ENCODE results near the gene FBXO48.
A peak's percentile ranks its signal among the peaks of the same experiment; 100 is the strongest.
"Not testable (repeated sequence)": the region's sequence is repeated elsewhere in the genome, so short reads cannot be mapped to it uniquely, and the experiment has no call there.

FBXO48 gene, protein sequence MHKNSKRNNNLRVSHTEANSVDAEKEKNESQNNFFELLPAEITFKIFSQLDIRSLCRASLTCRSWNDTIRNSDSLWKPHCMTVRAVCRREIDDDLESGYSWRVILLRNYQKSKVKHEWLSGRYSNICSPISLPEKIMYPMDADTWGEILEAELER

DNA sequence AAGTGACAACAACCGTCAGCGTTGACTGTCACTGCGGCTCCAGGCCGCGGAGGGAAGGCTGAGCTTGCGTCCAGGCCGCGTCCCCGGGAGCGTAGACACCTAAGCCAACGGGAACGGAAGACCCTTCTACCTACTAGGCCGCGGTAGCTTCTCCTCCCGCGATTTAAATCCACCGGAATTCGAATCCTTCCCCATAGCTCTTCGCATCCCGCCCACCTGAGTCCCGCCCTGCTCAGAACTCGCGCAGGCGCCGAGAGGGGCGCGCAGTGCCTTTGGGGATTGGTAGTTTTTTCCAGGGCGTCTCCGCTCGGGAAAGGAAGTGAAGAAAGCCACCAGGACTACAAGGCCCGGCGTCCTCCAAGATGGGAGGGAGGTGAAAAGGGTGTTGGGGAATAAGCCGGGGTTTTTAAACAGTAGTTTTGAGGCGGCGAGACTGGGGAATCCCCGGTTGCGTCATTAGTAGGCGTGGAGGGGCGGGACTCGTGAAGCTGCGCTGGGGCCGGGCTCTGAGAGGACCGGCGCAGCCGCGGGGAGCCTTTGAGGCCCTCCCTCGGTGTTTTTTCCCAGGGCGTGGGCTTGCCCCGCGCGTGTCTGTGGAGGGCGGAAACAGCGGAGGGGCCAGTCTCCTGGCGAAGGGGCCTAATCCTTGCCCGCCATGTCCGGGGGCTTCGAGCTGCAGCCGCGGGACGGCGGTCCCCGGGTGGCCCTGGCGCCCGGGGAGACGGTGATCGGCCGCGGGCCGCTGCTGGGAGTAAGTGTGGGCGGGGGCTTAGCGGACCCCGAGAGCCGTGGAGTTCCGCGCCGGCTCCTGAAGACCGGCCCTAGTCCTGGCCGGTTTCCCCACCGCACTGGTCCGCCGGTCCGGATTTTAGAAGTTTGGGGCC, at the start of gene FBXO48, which contains the start of gene APLF:
FBXO48 (minus strand) TSS at position 218 of the 884 bp plus-strand sequence. CDS start 2,149 bp downstream, outside the sequence.
APLF (plus strand) TSS at position 509 of the 884 bp plus-strand sequence; CDS start at position 656, 147 bp downstream.
- DNase-seq: peak; percentile 99

DNA sequence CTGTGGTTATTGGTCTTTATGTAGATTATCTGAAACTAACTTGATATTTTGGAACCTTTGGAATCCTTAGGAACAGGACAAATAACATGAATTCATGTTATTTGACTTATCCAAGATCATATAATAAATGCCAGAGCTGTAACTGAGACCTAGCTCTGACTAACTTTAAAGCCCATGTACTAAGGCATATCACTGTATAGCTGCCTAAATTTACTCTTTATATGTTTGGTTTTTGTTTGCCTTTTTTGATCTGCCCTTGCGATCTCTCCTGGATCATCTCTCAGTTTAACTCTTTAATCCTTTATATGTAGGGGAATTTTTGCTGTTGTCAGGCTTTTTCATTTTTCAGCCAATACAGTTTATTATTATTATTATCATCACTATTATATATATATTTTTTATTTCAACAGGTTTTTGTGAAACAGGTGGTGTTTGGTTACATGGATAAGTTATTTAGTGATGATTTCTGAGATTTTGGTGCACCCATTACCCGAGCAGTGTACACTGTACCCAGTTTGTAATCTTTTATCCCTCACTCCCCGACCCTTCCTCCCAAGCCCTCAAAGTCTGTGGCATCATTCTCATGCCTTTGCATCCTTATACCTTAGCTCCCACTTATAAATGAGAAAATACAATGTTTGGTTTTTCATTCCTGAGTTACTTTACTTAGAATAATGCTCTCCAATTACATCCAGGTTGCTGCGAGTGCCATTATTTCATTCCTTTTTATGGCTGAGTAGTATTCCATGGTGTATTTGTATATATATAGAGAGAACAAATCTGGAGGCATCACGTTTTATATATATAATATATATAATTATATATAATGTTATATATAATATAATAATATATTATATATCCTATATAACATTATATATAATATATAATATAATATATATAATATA, 49.2 kb upstream of the FBXO48 start:
- no peak for DNase-seq

DNA sequence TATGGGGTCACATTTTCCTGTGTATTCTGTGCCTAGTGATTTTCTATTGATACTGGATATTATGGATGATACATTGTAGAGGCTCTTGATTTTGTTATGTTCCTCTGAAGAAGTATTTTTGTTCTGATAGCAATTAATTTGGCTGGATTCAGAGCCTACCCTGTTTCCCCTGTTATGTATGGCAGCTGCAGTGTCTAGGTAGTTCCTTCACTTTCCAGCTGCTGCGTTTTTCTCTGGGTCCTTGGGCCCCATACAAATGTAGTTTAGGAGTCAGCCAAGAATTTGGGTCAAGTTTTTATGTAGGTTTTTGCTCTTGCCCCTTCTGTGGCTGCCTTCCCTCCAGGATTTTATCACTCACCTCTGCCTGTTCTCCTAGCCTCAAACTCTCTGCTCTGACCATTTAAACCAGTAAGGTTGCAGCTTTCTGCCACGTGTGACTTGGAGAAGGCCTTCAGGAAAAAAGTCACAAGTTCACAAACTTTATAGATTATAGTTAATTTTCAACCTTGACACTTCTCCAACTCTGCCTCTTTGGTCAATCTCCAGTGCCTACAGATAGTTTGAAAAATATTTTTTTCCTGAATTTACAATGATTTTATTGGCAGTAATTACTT, 47.3 kb upstream of the FBXO48 start:
- no peak for DNase-seq

DNA sequence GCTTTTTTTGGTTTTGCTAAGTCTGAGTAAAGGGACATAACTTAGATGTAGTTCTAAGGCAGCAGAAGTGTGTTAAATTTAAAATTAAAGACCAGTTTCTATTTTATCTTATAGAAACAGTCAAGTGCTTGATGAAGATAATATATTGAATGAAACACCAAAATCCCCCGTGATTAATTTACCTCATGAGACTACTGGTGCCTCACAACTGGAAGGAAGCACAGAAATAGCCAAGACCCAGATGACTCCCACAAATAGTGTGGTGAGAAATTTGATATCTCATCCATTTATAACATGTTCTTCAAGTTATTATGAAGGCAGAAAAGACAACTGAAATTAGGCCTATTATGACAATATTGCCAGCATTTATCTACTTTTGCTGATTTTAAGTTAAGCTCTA, 45.9 kb upstream of the FBXO48 start:
- no peak for DNase-seq

DNA sequence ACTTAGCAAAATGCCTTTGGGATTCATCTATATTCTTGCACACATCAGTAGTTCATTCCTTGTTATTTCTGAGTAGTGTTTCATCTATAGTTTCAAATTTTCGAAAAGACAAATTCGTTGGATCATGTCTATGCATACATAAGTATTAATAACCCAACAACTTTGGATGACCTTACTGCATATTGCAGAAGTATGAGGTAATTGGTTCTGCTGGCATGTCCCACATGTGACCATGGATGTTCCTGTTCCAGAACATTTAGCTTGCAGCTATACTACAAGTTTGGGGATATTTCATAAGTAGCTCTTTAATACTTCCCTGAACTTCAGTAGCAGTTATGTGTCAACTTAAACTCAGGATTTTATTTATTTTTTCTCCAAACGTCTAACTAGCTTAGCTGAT, 45.2 kb upstream of the FBXO48 start:
- no peak for DNase-seq

DNA sequence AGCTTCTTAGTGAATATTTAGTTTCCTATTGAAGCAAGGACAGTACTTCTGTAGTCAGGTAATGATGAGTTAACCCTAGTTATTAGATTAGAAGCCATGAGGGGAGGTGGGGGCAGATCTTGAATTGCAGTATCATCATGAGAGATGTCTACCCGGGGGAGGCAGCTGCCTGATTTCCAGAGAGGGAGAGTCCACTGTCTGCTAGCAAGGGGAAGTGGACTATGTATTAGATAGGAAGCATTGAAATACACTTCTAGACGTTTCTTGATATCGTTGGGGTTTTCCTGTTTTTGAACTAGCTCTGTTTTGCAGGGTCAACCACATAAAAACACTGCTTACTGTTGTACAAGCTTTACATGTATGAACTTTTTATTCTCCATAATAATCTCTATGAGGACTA, 39.1 kb upstream of the FBXO48 start:
- no peak for DNase-seq

DNA sequence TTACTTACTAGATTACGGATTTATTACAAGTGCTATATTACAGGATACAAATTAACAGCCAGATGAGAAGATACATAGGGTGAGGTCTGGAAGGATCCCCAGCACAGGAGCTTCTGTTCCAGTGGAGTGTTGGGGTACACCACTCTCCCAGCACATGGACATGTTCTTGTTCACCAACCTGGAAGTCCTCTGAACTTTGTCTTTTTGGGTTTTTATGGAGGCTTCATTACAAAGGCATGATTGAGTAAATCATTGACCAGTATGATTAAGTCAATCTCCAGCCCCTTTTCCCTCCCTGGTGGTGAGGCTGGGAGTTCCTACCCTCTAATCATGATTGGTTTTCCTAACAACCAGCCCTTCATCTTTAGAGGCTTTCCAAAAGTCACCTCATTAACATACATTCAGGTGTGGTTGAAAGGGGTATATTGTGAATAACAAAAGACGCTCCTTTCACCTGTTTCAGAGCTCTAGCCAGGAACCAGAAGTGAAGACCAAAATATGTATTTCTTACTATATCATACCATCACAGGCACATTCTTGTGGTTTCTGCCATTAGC, 38.6 kb upstream of the FBXO48 start:
- no peak for DNase-seq

DNA sequence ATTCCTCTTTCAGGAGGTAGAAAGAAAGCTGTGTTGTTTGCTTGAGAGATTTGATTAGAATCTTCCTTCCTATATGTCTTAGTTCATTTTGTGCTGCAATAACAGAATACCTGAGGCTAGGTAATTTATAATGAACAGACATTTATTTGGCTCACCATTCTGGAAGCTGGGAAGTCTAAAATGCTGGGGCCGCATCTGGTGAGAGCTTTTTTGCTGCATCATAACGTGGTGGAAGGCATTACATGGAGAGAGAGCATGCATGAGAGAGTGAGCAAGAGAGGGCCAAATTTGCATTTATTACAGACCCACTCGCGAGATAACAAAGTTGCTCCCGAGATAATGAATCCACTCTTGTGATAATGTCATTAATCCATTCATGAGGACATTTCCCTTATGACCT, 34.7 kb upstream of the FBXO48 start:
- no peak for DNase-seq

DNA sequence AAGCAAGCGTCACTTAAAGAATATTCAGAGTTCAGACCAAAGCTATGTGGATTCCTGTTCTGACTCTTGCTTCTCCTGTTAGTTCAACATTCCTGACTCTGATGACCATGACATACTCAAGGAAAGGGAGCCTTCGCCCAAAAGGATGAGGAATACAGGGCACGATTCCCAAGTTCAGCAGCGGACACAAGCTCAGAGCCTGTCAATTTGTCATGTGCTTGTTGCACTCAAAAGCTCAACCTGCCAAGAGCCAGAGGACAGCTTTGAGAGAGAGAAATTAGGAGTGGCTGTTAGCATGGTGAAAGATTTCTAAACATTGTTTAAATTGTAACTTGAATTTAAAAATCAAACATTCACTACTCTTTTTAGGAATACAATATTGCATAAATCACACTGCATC, 33.6 kb upstream of the FBXO48 start:
- no peak for DNase-seq

DNA sequence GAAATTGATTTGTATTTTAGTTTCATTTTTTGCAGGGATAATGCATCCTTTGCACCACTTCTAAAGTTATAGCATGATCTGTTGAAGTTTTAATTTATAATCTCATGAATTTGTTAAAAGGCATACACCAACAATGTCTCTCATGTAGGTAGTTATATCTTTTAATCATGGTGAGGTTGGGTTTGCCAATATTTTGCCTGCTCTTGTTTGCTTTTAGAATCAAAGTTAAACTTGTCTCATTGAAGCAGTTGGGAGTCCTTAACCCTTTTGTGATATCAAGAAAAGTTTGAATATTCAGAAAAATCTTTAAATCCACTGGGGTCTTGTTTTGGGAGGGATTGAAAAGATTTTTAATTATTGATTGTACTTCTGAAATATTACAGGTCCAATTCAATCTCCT, 32.0 kb upstream of the FBXO48 start:
- DNase-seq: no peak

DNA sequence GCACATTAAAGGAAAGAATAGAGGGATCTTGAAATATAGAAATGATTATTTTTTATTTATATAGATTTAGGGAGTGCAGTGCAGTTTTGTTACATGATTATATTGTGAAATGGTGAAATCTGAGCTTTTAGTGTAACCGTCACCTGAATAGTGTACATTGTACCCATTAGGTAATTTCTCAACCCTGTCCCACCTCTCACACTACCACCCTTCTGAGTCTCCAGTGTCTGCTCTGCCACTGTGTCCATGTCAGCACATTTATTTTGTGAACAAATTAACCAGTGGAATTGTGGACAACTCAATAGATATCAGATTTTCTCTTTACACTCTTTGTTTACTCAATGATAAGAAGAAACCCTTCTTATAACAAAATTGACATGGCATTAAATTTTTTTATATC, 24.5 kb upstream of the FBXO48 start:
- DNase-seq: no peak

DNA sequence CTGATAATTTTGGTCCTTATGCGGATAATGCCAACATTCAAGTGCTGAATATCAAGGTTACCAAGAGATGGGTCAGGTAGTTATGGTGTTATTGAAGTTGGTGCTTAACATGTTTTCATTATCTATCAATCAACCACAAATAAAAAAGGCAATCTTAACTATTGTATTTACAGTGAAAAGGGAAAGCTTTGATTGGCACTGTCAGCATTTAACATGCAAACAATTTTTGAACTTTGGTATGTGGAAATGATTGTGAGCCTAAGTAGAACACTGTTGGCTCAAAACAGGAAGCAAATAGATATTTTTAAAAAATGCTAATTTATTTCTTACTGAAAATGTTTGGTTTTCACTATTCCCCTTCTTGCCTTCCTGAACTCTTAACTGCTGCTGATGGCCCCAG, 22.2 kb upstream of the FBXO48 start:
- no peak for DNase-seq

DNA sequence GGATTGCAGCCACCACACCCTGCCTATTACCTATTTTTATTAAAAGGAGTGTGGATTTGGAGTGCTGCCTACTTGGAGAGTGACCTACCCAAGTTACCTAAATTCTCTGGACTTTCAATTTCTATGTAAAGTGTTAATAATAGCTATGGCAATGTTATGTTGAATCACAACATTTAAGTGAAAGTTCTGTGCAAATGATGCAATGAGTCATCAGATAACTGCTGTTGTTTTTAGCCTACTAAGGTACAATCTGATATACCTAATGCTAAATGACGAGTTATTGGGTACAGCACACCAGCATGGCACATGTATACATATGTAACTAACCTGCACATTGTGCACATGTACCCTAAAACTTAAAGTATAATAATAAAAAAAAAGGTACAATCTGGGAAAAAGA, 21.5 kb upstream of the FBXO48 start:
- DNase-seq: not testable (repeated sequence)

DNA sequence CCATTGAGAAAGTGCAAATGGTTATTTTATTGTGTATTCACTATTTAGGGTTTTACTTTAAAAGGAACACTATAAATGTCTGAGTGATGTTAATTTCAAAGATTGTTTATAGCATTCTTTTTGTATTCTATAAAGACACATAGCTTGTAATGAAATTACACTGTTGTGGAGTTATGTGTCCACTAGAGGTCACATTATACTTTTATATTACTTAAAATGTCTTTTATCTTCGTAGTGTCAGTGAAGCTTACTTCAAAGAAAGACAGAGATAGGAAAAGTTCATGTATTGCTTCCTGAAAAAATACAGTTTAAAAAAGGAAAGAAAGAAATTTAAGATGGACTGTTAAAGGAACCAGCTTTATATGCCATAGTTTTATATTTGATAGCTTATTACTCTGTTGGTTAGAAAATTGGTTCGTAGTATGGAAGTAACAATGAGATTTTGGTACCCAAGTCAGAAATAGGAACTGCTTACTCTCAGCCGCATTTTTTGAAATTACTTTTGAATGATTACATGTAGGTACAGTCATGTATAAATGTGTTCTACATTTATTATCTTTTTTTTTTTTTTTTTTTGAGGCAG, 20.8 kb upstream of the FBXO48 start:
- peak; percentile 44 for DNase-seq

DNA sequence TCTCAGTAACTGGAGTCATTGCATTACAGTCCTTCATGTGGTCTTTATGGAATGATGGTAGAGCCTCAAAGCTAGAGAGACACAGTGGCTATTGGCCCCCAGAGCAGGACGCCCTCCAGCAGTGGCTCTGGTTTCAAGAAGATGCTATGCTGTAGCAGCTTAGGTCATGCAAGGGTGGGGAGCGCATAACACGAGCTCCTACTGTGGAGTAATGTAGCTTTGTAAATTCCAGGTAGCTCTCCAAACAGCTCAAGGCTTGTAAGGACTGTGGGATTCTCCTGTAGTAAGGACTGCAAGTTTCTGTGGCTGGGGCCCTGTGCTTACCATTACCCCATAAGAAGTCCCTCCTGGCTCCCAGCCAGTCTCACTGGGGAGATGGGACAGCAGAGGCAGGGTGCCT, 15.9 kb upstream of the FBXO48 start:
- DNase-seq: no peak

DNA sequence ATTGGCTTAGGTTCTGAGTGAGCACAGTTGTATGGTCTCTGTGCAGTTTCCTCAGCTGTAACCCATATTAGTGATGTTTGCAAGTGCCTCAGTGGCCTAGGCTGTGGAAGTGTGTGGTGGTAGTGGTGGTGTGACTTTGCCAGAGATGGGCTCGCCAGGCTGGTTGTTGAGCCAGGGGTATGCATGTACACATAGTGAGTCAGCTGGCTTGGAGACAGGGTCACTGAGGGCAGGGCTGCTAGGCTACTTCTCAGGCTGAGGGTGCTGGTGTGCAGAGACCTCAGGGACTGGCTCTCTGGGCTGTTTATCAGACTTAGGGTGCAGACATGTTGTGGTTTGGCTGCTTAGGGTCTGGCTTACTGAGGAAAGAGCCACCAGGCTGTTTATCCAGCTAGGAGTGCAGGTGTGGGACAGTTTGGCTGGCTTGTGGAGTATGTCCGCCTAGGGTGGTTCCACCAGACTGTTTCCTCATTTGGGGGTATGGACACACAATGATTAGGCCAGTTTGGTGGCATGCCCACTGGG, 15.3 kb upstream of the FBXO48 start:
- no peak for DNase-seq

DNA sequence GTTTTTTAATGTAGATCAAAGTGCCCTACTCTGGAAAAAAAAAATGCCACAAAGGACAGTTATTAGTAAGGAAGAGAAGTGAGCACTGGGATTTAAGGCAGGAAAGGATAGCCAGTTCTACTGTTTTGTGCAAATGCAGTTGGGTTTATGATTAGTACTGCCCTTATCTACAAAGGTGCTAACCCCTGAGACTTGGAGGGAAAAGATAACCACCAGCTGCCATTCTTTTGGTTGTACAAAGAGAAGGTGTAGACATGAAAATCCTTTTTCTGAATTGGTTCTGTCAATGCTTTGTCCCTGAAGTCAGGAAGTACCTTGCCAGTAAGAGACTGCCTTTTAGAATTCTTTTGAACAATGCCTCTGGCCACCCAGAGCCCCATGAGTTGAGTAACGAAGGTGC, 11.6 kb upstream of the FBXO48 start:
- DNase-seq: no peak

DNA sequence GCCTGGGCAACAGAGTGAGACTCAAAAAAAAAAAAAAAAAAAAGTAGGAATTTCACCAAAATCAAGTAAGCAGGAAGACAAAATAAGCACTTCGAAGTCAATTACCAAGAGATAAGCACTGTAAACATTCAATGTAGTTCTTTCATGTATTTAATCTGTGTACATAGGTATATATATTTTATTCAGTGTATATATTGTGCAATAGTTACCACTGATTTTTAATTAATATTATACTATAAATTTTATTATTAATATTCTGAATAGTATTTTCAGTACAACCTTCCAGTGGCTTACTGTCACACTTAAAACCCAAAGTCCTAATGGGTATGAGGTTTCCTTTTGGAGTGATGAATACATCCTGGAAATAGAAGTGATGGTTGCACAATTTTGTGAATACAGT, 9.4 kb upstream of the FBXO48 start:
- DNase-seq: no peak

DNA sequence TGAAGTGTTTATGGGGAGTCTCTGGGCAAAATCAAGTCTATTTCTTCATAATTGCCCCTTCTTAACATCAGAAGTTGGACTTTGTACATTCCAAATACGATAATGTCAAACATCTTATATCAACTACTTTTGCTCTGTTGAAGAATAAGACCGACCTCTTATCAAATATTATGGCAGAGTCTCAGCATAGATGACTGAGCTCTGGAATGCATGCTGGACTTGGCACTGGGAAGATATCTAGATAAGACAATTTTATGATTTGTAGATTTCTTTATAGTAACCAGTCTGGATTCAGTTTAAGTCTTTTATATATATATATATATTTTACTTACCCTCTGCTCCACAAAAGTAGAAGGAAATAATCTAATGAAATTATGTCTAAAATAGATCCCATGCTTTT, 8.5 kb upstream of the FBXO48 start:
- no peak for DNase-seq

DNA sequence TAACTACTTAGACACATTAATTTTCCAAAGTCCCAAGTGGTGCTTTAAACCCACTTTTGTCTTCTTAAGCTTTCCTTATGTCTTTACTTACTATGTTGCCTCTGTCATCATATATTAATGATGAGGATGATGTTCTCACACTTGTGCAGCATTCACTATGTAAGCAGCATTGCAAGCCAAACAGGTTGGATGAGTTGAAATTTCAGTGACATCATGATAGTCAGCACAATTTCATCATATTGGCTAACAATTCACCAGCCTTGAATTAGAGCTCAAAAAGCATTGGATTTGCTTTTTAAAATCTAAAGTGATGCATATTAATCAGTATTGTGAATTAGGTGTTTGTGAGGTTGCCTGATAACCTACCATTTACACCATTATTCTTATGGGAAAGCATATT, 8.0 kb upstream of the FBXO48 start:
- DNase-seq: no peak

DNA sequence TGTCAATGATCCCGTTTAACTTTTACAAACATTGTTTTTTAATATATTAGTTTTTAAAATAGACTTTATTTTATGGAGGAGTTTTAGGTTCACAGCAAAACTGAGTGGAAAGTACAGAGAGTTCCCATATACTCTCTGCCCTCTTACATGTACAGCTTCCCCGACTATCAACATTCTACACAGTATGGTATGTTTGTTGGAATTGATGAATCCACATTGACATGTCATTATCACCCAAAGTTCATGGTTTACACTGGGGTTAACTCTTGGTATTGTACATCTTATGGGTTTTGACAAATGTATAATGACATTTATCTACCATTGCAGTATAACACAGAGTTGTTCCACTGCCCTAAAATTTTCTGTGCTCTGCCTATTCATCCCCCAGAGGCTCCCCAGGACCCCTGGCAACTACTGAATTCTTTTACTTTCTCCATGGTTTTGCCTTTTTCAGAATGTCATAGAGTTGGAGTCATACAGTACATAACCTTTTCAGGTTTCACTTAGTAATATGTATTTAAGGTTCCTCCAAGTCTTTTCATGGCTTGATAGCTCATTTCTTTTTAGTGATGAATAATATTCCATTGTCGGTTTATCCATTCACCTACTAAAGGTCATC, 5.8 kb upstream of the FBXO48 start:
- DNase-seq: no peak

DNA sequence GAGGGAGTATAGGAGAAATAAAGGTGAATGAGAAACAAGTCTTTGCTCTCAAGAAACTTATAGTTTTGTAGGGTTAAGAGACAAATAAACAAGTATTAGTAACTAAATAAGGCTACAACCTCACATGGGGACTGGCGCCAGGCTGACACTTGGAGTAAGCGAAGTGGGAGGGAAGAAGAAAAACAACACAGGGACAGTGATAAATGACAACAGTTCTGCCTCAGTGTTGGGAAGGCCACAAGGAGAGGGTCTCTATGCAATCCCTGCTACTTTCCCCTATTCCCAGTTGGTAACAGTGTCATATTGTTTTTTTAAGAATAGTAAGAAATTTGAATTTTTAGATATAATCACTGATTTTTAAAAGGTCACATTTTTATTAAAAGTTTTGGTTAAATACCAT, 4.3 kb upstream of the FBXO48 start:
- no peak for DNase-seq
